Hematopoietic multipotent progenitor cell treated with erythropoietin and hydrocortisone succinate and interleukin-3 and kit ligand, for 8 days (in vitro differentiated cells): ENCODE results near the gene HEATR5A.

Experiments
- DNase-seq: peaks from one replicate; pipeline ENCODE4 v3.0.0-alpha.2; 2015

Gene HEATR5A

GRCh38 chr14:31253746-31254471 lies 166.4 kb downstream of the HEATR5A start:
- DNase-seq = no peak

- no peak for DNase-seq
Measured at GRCh38 chr14:31252865-31253264, 167.5 kb downstream of the HEATR5A start.

DNA sequence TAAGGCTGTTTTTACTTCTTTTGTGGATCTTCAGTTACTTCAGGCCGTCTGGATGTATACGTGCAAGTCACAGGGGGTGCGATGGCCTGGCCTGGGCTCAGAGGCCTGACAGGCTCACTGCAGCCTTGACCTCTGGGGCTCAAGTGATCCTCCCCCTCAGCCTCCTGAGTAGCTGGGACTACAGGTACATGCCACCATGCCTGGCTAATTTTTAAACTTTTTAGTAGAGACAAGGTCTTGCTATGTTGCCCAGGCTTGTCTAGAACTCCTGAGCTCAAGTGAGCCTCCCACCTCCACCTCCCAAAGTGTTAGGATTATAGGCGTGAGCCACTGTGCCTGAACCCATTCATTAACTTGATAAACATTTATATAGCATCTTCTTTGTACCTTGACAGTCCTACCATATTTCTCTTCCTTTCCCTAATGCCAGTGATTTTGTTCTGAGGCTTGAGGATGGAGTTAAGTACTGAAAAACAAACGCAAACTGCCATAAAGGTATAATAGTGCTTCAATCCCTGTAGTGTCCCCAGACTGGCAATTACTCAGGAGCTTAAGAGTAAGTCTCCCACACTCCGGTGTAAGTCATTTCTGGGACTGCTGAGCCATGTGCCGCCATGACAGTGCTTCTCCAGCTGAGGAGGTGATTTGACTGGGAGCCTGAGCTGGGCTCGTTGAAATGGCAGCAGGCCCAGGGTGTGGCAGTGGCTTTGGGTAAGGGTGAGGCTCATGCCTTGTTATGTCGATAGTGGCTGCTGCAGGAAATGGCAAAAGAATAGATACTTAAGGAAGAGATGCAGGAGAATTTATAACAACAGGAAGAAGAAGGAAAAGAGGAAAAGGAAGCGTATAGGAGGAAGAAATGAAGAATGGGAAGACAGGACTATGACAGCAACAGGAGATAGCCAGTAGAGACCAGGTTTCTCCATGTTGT lies 169.1 kb downstream of the HEATR5A start:
- DNase-seq = peak; percentile 80

- DNase-seq = no peak
Measured at GRCh38 chr14:31244626-31245025, 175.7 kb downstream of the HEATR5A start.

DNA sequence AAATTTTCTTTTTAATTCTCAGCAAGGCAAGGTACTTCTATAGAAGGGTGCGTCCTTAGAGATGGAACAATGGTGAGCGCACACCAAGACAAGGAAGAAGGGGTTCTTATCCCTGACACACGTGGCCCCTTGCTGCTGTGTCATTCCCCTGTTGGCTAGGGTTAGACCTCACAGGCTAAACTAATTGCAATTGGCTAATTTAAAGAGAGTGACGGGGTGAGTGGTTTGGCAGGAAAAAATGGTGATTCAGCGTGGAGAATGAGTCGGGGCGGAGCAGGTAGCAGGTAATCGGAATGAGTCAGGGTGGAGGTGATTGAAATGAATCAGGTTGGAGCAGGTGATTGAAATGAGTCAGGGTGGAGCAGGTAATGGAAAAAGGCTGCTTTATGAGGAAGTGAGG lies 176.5 kb downstream of the HEATR5A start:
- no peak for DNase-seq

DNA sequence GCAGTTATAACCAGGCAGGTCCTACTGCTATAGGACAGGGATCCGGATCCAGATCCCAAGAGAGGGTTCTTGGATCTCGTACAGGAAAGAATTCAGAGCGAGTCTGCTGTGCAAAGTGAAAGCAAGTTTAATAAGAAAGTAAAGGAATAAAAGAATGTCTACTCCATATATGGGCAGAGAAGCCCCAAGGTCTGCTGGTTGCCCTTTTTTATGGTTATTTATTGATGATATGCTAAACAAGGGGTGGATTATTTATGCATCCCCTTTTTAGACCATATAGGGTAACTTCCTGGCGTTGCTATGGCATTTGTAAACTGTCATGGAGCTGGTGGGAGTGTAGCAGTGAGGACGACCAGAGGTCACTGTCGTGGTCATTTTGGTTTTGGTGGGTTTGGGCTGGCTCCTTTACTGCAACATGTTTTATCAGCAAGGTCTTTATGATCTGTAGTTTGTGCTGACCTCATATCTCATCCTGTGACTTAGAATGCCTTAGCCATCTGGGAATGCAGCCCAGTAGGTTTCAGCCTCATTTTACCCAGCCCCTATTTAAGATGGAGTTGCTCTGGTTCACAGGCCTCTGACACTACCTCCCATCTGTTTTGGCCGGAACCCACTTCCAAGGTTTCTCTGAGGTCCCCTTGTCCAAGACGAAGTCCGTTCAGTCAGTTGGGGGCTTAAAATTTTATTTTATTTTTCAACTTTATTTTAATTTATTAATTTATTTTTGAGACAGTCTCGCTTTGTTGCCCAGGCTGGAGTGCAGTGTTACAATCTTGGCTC lies 178.0 kb downstream of the HEATR5A start:
- DNase-seq = peak; percentile 36
